Liver (tissue), 9 donors: ENCODE measurements around the gene RNF220. TPM values are rescaled to one million over a fixed set of nuclear protein-coding genes. Genes with fewer than 3 reads are reported as not detected.

Source experiments
- DNase-seq: peaks from one replicate; pipeline ENCODE4 v3.0.0-alpha.2; 2017; ENCODE audit warnings: low spot score
- H3K27ac ChIP-seq, 2 donors: one replicate each; pipeline ENCODE4 v1.7.0; 2013; ENCODE audit warnings: inconsistent platforms in 2 of 2, low read length in 2 of 2, control low read depth in 1 of 2, low read depth in 1 of 2, mild to moderate bottlenecking in 1 of 2
- H3K27me3 ChIP-seq, 4 donors: one replicate each; pipeline versions ENCODE4 v1.6.1 to v1.7.0; 2013; ENCODE audit warnings: low read length in 3 of 4, inconsistent platforms in 1 of 4, mild to moderate bottlenecking in 1 of 4, moderate library complexity in 1 of 4; ENCODE audit not compliant: control insufficient read depth in 4 of 4, insufficient read depth in 4 of 4
- H3K36me3 ChIP-seq, 4 donors: one replicate each; pipeline versions ENCODE4 v1.6.1 to v1.7.0; 2013; ENCODE audit warnings: low read length in 3 of 4, mild to moderate bottlenecking in 3 of 4, low read depth in 1 of 4, moderate library complexity in 1 of 4; ENCODE audit not compliant: control insufficient read depth in 4 of 4, insufficient read depth in 3 of 4
- H3K4me1 ChIP-seq, 4 donors: one replicate each; pipeline versions ENCODE4 v1.6.1 to v1.7.0; 2013; ENCODE audit warnings: low read length in 3 of 4, mild to moderate bottlenecking in 3 of 4, moderate library complexity in 1 of 4; ENCODE audit not compliant: control insufficient read depth in 4 of 4, insufficient read depth in 4 of 4
- H3K4me3 ChIP-seq, 3 donors: one replicate each; pipeline versions ENCODE4 v1.6.1 to v1.7.0; 2013; ENCODE audit warnings: low read length in 3 of 3, control low read depth in 1 of 3, low read depth in 1 of 3, mild to moderate bottlenecking in 1 of 3
- H3K9ac ChIP-seq, 2 donors: one replicate each; pipeline ENCODE4 v1.7.0; 2013; ENCODE audit warnings: low read length in 2 of 2, mild to moderate bottlenecking in 2 of 2, moderate library complexity in 2 of 2, control low read depth in 1 of 2, low read depth in 1 of 2
- H3K9me3 ChIP-seq, 4 donors: one replicate each; pipeline versions ENCODE4 v1.6.1 to v1.7.0; 2013; ENCODE audit warnings: low read length in 3 of 4; ENCODE audit not compliant: control insufficient read depth in 4 of 4
- FOXA1 ChIP-seq: IDR thresholded peaks from 2 replicates; pipeline ENCODE4 v1.6.1; 2016; ENCODE audit warnings: antibody characterized with exemption
- FOXA2 ChIP-seq: IDR thresholded peaks from 2 replicates; pipeline ENCODE4 v1.6.1; 2016; ENCODE audit warnings: antibody characterized with exemption
- GABPA ChIP-seq, 2 donors: IDR thresholded peaks in 1 of 2; conservative IDR thresholded peaks in 1 of 2; 2 replicates each; pipeline ENCODE4 v1.6.1; 2016; ENCODE audit warnings: antibody characterized with exemption in 2 of 2, mild to moderate bottlenecking in 1 of 2, moderate library complexity in 1 of 2
- HNF4A ChIP-seq, 2 donors: conservative IDR thresholded peaks; 2 replicates each; pipeline ENCODE4 v1.6.1; 2016; ENCODE audit warnings: antibody characterized with exemption in 2 of 2, mild to moderate bottlenecking in 2 of 2
- HNF4G ChIP-seq: IDR thresholded peaks from 2 replicates; pipeline ENCODE4 v1.6.1; 2016; ENCODE audit warnings: antibody characterized with exemption
- JUND ChIP-seq, 2 donors: IDR thresholded peaks; 2 replicates each; pipeline ENCODE4 v1.6.1; 2016; ENCODE audit warnings: antibody characterized with exemption in 2 of 2
- NR2F2 ChIP-seq: IDR thresholded peaks from 2 replicates; pipeline ENCODE4 v1.6.1; 2016; ENCODE audit warnings: antibody characterized with exemption
- RAD21 ChIP-seq, 2 donors: IDR thresholded peaks; 2 replicates each; pipeline ENCODE4 v1.6.1; 2016; ENCODE audit warnings: antibody characterized with exemption in 2 of 2, mild to moderate bottlenecking in 2 of 2
- RXRA ChIP-seq, 2 donors: IDR thresholded peaks; 2 replicates each; pipeline ENCODE4 v1.6.1; 2017 to 2018; ENCODE audit warnings: antibody characterized with exemption in 2 of 2, mild to moderate bottlenecking in 1 of 2
- SP1 ChIP-seq: IDR thresholded peaks from 2 replicates; pipeline ENCODE4 v1.6.1; 2018; ENCODE audit warnings: antibody characterized with exemption, mild to moderate bottlenecking
- TAF1 ChIP-seq: conservative IDR thresholded peaks from 2 replicates; pipeline ENCODE4 v1.6.1; 2016; ENCODE audit warnings: antibody characterized with exemption, mild to moderate bottlenecking
- YY1 ChIP-seq: IDR thresholded peaks from 2 replicates; pipeline ENCODE4 v1.6.1; 2016; ENCODE audit warnings: antibody characterized with exemption, mild to moderate bottlenecking
- WGBS: extraction: QIAGEN DNeasy Blood & Tissue Kit; methylation state at CpG from one replicate; pipeline ENCODE4 v1.1.7; 2013; 5-methylcytosine and 5-hydroxymethylcytosine counted together
- polyA plus RNA-seq, 2 donors: library from polyadenylated mRNA; stranded (reverse) in 1 of 2; unstranded in 1 of 2; fragments of 200-250 nt in 1 of 2; fragments of >200 nt in 1 of 2; fragmentation: Nextera tagmentation in 1 of 2; extraction: Ambion mirVana in 1 of 2; gene quantifications; one replicate each; pipeline versions ENCODE4 v1.2.1 to v1.2.3, GENCODE V29; 2013 to 2015
- total RNA-seq, 2 donors: library from RNA; depleted of rRNA; stranded (reverse); fragments of >200 nt; gene quantifications; one replicate each; pipeline ENCODE4 v1.2.3, GENCODE V29; 2014
- TF ChIP-seq, protein P1 (sequence below): IDR thresholded peaks from 2 replicates; pipeline ENCODE4 v1.6.1; 2016; ENCODE audit warnings: antibody characterized with exemption
- TF ChIP-seq, protein P2 (sequence below): IDR thresholded peaks from 2 replicates; pipeline ENCODE4 v1.6.1; 2016; ENCODE audit warnings: antibody characterized with exemption
- TF ChIP-seq, protein P3 (sequence below): fragments of 150-350 bp; IDR thresholded peaks from 2 replicates; pipeline ENCODE4 v1.5.1; 2017; ENCODE audit warnings: improper control_type of control experiment, low read depth, low read length; ENCODE audit not compliant: missing input control
- TF ChIP-seq, protein P4 (sequence below): IDR thresholded peaks from 2 replicates; pipeline ENCODE4 v1.6.1; 2016; ENCODE audit warnings: antibody characterized with exemption
- TF ChIP-seq, protein P5 (sequence below): IDR thresholded peaks from 2 replicates; pipeline ENCODE4 v1.6.1; 2016; ENCODE audit warnings: antibody characterized with exemption, mild to moderate bottlenecking
- donor health status: healthy.
- donor health status: healthy.
- donor health status: healthy.
- donor health status: healthy.
- donor health status: healthy.

The RNF220 gene
- total and polyA plus RNA-seq, 4 donors = 18.2 to 35.8 (median 26.1) TPM

DNA sequence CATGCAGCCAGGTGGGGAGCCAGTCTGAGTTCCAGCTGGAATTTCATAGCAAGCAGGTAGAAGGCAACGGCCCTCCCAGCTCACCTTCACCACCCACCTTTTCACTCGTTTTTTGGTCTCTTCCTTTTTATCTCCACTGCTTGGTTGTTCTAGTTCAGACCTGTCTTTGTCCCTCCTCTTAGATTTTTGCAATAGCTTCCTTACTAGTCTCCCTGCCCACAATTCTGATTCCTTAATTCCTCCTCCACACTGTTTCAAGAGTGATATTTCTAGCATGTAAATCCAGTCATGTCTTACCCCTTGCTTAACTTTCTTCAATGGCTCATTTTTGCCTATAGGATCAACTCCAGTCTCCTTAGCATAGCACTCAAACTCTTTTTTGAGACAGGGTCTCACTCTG, 149.7 kb downstream of the RNF220 start:
- Histone ChIP-seq H3K4me1 (no peaks in the 10 kb centered on the region), H3K9ac (no peak overlapping the region), H3K27ac (no peak overlapping the region), H3K27me3 (peaks cover 0 to 2% (median under 1%) of the 10 kb centered on the region in 4 donors), H3K36me3 (no peaks in the 10 kb centered on the region), H3K9me3 (no peaks in the 10 kb centered on the region), H3K4me3 (no peak overlapping the region)
- TF ChIP-seq, protein P1, sequence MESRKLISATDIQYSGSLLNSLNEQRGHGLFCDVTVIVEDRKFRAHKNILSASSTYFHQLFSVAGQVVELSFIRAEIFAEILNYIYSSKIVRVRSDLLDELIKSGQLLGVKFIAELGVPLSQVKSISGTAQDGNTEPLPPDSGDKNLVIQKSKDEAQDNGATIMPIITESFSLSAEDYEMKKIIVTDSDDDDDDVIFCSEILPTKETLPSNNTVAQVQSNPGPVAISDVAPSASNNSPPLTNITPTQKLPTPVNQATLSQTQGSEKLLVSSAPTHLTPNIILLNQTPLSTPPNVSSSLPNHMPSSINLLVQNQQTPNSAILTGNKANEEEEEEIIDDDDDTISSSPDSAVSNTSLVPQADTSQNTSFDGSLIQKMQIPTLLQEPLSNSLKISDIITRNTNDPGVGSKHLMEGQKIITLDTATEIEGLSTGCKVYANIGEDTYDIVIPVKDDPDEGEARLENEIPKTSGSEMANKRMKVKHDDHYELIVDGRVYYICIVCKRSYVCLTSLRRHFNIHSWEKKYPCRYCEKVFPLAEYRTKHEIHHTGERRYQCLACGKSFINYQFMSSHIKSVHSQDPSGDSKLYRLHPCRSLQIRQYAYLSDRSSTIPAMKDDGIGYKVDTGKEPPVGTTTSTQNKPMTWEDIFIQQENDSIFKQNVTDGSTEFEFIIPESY = no peak
- no peak for TF ChIP-seq YY1
- no peak for TF ChIP-seq RXRA (IDR thresholded peaks at IDR 0.05)
- TF ChIP-seq, protein P2, sequence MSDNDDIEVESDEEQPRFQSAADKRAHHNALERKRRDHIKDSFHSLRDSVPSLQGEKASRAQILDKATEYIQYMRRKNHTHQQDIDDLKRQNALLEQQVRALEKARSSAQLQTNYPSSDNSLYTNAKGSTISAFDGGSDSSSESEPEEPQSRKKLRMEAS = no peak
- TF ChIP-seq RAD21 (IDR thresholded peaks at IDR 0.05) = no peak
- TF ChIP-seq FOXA2 = no peak
- TF ChIP-seq, protein P3, sequence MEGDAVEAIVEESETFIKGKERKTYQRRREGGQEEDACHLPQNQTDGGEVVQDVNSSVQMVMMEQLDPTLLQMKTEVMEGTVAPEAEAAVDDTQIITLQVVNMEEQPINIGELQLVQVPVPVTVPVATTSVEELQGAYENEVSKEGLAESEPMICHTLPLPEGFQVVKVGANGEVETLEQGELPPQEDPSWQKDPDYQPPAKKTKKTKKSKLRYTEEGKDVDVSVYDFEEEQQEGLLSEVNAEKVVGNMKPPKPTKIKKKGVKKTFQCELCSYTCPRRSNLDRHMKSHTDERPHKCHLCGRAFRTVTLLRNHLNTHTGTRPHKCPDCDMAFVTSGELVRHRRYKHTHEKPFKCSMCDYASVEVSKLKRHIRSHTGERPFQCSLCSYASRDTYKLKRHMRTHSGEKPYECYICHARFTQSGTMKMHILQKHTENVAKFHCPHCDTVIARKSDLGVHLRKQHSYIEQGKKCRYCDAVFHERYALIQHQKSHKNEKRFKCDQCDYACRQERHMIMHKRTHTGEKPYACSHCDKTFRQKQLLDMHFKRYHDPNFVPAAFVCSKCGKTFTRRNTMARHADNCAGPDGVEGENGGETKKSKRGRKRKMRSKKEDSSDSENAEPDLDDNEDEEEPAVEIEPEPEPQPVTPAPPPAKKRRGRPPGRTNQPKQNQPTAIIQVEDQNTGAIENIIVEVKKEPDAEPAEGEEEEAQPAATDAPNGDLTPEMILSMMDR = no peak
- no peak for TF ChIP-seq TAF1
- no peak for TF ChIP-seq HNF4A (conservative IDR thresholded peaks at IDR 0.05)
- TF ChIP-seq, protein P4, sequence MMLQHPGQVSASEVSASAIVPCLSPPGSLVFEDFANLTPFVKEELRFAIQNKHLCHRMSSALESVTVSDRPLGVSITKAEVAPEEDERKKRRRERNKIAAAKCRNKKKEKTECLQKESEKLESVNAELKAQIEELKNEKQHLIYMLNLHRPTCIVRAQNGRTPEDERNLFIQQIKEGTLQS = no peak
- no peak for TF ChIP-seq SP1
- no peak for TF ChIP-seq NR2F2
- no peak for DNase-seq
- 46% methylated on average over 2 of the region's 2 CpGs for WGBS

DNA sequence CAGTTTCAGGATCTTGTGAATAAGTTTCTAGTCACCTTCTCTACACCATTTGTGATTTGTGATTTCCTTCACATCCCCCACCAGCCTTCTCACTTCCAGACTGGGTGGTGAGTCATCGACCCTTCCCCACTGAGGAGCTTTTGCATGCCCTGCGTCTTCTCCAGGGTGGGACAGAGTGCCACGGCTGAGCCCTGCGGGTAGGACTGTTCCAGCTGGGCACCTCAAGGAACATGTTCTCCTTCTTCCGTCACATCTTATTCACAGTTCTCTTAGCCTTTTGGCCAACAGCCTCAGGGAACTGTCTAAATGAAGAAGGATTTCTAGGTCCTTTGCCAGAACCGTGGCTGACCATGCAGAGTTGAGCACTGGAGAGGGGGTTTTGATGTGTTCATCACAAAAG, 152.7 kb downstream of the RNF220 start:
- H3K27me3 ChIP-seq = peaks cover 0 to 2% (median under 1%) of the 10 kb centered on the region in 4 donors
- H3K9ac ChIP-seq = no peak overlapping the region
- H3K27ac ChIP-seq = no peak overlapping the region
- H3K9me3 ChIP-seq = no peaks in the 10 kb centered on the region
- DNase-seq = no peak
- 76% methylated on average over 6 of the region's 6 CpGs for WGBS
- H3K36me3 ChIP-seq = no peaks in the 10 kb centered on the region
- TF ChIP-seq, protein P5, sequence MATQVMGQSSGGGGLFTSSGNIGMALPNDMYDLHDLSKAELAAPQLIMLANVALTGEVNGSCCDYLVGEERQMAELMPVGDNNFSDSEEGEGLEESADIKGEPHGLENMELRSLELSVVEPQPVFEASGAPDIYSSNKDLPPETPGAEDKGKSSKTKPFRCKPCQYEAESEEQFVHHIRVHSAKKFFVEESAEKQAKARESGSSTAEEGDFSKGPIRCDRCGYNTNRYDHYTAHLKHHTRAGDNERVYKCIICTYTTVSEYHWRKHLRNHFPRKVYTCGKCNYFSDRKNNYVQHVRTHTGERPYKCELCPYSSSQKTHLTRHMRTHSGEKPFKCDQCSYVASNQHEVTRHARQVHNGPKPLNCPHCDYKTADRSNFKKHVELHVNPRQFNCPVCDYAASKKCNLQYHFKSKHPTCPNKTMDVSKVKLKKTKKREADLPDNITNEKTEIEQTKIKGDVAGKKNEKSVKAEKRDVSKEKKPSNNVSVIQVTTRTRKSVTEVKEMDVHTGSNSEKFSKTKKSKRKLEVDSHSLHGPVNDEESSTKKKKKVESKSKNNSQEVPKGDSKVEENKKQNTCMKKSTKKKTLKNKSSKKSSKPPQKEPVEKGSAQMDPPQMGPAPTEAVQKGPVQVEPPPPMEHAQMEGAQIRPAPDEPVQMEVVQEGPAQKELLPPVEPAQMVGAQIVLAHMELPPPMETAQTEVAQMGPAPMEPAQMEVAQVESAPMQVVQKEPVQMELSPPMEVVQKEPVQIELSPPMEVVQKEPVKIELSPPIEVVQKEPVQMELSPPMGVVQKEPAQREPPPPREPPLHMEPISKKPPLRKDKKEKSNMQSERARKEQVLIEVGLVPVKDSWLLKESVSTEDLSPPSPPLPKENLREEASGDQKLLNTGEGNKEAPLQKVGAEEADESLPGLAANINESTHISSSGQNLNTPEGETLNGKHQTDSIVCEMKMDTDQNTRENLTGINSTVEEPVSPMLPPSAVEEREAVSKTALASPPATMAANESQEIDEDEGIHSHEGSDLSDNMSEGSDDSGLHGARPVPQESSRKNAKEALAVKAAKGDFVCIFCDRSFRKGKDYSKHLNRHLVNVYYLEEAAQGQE = no peak
- no peak for TF ChIP-seq FOXA1
- TF ChIP-seq JUND (IDR thresholded peaks at IDR 0.05) = no peak
- TF ChIP-seq, protein P2 = no peak
- TF ChIP-seq HNF4A (conservative IDR thresholded peaks at IDR 0.05) = no peak
- no peak for TF ChIP-seq YY1
- TF ChIP-seq HNF4G = no peak
- TF ChIP-seq, protein P3 = no peak
- no peak for TF ChIP-seq RAD21 (IDR thresholded peaks at IDR 0.05)
- no peak for TF ChIP-seq GABPA (IDR thresholded peaks at IDR 0.05 in 1 of 2, conservative IDR thresholded peaks at IDR 0.05 in 1 of 2)
- no peaks in the 10 kb centered on the region for H3K4me1 ChIP-seq
- no peak overlapping the region for H3K4me3 ChIP-seq
